Inflammatory macrophage treated with lipopolysaccharide for 4 hours (primary cell): Measurements from ENCODE around the gene CXCR2.
"Not testable (repeated sequence)": the region's sequence is repeated elsewhere in the genome, so short reads cannot be mapped to it uniquely, and the experiment has no call there.

Experiments used
- DNase-seq: peaks from one replicate; pipeline ENCODE4 v3.0.0-alpha.2; 2020

CXCR2 gene

DNA sequence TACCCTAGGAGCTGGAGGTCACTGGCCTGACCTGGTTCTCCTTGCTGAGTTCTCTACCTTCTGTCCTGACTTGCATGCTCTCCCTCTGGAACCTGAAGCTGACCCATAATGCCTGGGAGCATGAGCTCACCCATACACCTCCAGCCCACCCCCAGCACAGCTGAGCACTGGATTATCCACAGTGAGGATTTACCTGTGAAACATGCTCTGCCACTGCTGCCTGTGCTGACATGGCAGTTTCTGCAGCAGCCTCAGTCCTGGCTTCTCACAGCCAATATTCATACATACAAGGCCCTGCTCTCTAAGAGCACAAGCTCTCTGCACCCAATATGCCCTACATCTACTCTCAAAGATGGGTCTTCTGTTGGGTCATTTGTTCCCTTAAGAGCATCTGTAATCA is 5.0 kb downstream of the CXCR2 start:
- DNase-seq, result no peak

DNA sequence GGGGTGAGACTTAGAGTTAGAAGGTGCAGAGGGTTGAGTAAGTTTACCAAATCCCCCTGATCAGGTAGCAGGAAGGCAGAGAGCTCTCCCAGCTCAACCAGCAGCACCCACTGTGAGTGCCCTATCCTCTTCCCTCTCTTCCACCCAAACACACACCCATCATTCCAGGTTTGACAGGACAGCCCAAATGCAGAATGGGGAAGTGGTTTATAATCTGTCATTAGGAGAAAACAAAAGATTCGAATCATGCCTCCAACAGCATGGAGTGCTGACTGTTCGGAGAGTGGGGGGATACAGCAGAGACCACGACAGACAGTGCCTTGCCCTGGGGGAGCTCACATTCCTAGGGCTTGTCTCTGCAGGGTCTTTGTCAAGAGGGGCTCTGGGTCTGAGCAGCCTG is 11.7 kb downstream of the CXCR2 start:
- DNase-seq, result no peak

DNA sequence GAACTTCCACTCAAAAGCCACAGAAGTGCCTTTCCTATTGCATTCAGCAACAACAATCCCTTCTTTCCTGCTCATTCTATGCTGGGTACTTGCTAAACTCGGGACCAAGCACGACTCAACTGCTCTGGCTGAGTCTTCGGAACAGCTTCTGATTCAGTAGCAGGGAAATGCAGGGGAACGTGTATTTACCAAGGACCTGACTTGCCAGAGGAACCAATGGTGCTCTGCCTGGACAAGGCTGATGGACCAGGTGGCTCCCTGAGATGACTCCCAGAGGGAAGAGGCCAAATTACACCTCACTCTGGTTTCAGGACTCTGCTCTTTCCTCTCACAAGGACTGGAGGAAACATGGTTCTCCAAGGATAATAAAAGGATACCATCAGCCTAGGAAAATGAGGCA is 12.2 kb downstream of the CXCR2 start:
- no peak for DNase-seq

DNA sequence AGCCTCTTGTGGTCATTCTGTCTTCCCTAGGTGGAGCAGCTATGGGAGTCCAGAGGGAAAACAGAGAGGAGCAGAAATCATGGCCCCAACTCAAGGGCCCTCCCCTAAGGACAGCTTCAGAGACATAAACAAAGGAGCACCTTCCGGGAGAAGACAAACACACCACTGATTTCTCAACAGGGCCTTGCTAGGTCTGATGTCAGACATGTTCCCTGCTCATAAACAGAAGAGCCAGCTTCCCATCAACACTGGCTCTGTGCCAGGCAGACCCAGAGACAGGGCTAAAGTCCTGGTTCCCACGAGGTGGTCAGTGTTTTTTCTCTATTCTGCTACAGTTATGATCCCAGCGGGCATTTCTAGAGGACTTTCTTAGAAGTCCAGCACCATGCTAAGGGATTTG is 19.3 kb downstream of the CXCR2 start:
- DNase-seq, result no peak

DNA sequence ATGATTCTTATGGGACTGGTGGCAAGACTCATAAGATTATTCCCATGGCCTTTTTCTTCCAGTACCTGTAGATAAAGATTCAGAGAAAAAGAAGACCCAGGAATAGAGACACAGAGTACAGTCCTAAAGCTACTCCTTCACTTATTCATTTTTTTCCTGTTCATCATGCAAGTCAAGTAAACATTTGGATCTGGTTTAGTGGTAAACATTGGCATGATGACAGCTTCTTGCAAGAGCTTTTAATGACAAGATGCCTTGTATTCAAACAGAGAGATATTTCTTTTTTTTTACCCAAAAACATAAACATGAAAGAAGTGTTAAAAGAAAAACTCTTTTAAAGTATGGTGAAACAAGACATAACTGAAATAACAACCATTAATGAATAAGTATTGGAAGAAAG is 20.2 kb downstream of the CXCR2 start:
- DNase-seq, result no peak

DNA sequence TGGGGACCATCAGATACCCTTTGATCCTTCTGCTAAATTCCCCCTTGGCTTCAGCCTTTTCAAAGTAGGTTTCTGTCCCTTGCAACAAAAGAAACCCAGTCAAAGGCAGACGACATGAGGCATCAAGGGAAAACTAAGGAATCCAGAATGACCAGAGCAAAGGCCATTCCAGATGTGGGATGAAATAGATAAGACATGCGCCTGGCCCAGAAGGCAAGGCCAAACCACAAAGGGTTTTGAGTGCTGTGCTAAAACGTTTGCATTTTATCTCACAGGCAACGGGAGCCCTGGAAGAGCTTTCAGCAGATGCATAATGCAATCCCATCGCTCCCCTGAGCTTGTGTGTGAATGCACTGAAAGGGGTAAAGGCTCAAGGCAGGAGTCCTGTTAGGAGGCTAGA is 23.3 kb downstream of the CXCR2 start:
- DNase-seq, result no peak

DNA sequence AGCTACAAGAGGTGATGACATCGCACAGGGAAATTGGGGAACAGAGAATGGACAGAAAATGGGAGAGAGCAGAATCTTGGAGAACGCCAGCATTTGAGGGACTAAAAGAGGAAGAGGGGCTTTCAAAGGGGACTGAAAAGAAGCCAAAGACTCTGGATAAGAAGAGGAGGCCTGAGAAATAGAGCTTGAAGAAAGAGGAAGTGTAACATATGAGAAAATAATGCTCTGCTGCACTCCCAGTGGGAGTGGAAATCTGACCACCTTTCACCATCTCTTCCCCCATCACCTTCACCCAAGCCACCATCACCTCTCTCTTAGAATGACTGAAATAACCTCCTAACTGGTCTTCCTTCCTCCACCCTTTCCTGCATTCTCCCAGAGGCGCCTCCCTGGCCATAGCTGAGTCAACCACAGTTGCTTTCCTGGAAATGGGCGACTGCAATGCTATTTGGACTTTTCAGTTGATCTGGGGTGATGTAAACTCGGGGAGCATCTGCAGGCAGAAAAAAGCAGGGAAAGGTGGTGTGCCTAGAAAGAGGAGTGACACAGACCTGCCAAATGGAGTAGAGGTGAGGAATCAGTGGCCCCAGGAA is 24.1 kb downstream of the CXCR2 start:
- DNase-seq, result no peak

DNA sequence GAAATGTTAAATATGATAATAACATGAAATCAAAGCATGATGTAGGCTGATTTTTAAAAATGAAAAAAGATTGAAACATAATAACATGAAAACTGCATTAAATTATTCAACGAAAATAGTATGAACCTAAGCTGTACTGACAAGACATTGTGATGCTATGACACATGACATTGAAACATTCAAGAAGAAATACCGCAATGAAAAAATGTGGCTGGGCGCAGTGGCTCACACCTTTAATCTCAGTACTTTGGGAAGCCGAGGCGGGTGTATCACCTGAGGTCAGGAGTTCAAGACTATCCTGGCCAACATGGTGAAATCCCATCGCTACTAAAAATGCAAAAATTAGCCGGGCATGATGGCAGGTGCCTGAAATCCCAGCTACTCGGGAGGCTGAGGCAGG is 26.3 kb downstream of the CXCR2 start:
- no peak for DNase-seq

DNA sequence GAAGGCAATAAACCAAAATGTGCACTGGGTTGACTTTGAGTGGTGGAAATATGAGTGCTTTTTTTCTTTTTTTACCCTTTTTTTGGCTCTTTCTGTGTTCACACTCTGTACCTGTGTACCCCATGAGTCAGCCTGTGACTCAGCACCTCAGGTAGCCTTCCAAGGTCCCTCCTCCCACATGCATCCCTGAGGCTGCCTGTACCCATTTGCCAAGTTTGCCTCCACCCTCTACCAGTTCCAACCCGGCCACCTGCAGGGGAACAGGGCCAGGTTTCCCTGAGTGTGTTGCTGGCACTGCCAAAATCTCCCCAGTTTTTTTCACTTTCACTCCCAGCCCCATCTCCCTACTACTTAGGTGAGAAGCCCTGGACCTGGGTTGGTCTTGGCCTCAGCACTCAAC is 26.9 kb downstream of the CXCR2 start:
- no peak for DNase-seq

DNA sequence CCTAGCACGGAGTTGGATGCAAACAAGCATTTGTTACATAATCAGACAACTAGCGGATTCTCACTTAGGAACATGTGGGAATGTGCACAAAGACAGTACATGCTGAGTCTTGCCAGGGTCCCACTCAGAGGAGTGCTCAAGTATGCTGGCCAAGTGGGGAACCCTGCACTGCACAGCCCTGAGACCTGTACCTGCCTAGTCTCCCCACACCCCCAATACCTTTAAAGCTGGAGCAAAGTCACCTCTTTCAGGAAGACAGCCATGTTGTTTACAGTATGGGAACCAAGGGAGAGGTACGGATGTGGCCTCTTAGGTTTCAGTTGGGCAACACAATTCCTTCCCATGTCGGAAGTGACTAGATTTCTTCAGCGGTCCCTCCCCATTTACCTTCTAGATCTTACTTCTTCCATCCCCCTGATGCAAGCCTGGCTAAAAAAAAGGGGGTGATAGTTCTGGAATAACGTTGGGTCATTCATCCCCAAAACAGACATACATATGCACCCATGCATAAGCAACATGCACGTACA is 30.2 kb downstream of the CXCR2 start:
- no peak for DNase-seq

DNA sequence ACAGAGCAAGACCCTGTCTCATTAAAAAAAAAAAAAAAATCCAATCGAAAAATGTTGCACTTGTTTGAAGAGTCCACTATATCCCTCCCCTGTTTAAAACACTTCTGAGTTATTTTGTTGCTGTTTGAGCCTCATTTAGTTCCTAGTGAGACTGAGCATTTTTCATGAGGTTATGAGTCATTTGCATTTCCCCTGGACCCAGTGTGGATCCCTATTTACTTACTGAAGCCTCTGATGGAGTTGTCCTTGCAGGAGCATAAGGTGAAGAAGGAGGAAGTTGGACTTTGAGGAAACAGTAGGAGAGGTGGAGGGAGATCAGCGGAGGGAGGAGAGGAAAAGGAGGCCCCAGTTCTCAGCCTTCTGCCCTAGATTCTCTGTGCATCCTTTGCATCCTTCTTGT is 35.8 kb downstream of the CXCR2 start:
- peak; percentile 68 for DNase-seq

DNA sequence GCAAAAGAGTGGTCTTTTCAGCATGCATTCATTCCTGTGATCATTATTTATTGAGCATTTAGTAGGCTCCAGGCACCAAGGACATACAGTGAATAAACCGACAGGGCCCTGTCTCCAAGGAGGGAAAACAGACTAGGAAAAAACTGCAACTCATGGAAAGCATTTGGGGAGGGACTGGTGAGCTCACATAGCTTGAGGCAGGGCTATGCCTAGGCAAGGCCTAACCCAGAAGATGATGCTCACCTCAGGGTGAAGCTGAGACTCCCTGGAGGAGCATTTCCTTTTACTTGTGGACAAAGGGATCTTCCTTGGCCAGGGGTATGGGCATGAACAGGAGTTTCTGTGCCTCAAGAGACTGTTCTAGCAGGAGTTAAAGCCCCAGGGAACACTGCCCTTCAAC is 37.0 kb downstream of the CXCR2 start:
- DNase-seq, result no peak

DNA sequence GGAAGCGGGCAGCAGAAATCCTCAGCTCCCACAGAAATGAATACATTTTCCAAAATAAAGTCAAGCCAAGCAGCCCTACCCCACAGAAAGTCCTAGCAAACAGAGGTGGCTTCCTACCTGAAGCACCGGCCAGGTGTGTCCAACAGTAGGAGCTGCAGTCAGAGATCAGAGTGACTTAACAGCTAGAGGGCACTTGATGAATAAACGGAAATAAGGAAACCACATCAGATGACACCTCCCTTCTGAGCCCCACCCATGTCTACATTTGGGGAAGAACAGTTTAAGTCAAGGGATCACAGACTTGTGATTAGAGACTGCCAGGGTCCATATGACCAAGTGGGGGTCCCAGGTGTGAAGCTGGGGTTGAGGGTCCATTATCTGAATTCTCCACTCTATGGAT is 41.0 kb downstream of the CXCR2 start, which contains the start of gene CXCR1:
CXCR1 (minus strand) TSS at position 172 of the 400 bp plus-strand sequence. CDS start 1,751 bp downstream, outside the sequence.
- DNase-seq, result peak; percentile 79

DNA sequence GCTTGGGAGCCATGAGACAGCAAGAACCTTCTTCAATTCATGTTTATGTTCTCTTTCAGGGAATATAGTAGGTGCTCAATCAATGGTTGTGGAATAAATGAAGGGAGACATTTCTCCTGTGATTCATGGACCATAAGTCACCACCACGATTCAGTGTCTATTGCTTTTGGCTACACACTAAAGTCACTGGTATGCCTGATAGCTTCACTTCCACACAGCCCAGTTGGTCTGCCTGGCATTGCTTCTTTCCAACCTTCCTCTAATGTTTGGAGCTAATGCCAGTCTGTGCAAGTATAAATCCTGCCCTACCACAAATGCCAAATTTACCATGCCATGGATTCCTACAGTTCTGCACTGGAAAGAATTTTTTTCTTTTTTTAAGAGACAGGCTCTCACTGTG is 42.2 kb downstream of the CXCR2 start:
- no peak for DNase-seq

DNA sequence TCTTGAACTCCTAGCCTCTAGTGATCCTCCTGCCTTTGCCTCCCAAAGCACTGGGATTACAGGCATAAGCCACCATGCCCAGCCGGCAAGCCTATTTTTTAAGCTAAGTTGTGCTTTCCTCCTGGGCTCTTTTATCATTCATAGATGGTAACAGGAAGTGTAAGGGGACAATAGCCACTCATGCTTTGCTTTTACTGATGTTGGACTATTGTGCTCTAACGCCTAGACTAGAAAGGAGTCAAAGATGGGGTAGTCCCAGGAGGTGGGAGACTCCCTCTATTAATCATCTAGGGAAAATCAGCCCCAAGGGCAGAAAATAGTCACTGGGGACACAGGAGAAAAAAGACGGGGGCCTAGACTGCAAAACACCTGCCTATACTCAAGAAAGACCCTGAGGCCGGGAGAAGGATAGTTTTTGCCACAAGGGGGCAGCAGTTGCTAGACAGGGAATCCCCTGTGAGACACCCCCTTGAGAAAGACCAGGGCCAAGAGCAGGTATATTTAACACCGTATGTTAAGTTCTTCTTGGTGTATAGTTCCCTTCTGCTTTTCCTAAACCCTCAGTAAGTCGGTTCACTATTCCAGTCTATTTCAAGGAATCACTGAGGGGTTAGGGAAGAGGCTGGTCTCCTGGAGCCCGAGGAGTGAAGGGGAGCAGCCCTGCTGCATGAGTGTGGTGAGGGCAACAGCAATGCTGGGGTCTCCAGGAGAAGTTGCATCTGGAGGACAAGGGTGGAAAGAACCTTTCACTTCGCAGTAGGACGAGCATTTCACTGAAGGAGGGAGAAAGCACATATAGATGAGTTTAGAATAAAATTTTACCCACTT is 43.0 kb downstream of the CXCR2 start:
- DNase-seq, result peak; percentile 51

DNA sequence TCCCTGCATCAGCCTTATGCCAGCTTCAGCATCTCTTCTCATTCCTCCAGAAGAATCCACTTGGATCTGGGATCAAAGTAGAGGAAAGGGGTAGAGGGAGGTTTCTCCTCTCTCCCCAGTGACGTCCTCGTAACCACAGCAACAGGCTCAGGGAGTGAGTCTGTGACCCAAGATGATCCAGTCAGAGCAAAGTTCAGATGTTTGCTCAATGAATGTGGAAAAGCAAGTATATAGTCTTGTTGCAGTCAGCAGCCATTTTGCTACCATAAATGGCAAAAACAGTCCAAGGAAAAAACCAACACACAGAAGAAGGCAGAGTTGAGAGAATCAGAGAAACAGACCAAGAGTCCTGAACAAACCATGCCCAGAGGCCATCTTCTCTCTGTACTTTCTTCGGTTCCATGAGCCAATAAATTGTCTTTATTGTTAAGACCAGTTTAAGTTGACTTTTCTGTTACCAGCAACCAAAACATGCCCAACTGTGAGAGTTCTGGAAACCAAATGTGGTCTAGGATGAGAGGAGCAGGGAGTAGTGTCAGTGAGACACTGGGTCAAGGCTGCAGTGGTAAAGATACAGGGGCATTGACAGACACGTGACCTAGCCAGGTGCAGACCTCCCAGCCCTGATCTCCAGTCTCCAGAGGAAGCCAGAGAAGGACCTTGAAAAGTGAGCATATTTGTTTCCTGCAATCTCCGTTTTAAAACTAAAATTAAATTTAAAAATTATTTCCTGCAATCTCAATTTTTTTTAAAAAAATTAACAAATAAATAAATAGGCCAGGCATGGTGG is 44.1 kb downstream of the CXCR2 start:
- DNase-seq, result no peak

DNA sequence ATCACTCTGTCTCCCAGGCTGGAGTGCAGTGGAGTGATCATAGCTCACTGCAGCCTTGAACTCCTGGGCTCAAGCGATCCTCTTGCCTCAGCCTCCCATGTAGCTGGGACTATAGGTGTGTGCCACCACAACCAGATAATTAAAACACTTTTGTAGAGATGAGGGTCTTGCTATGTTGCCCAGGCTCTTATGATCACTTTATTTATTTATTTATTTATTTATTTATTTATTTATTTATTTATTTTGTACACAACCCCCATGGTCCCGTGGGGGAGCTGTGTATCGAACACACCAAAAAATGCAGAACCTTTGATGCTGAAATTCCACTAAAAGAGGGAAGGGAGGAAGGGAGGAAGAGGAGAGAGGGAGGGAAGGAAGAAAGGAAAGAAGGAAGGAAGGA is 45.9 kb downstream of the CXCR2 start:
- not testable (repeated sequence) for DNase-seq

DNA sequence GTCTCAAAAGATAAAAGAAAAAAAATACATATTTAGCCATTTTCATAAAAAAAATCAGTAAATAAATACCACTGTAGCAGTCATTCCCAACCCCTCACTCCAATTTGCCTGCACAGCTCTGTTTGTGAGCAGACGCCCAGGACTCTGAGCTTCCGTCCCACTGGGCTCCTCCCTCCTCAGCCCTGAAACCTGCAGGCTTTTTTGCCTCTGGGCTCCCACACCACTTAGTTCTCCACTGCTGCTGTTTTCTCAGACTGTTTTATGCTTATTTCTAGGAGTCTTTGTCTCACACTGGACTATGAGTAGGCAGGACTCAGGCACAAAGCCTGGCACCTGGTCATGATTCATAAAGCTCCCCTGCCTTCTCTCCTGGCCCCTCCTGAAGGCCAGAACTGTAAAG is 47.0 kb downstream of the CXCR2 start:
- DNase-seq, result no peak

DNA sequence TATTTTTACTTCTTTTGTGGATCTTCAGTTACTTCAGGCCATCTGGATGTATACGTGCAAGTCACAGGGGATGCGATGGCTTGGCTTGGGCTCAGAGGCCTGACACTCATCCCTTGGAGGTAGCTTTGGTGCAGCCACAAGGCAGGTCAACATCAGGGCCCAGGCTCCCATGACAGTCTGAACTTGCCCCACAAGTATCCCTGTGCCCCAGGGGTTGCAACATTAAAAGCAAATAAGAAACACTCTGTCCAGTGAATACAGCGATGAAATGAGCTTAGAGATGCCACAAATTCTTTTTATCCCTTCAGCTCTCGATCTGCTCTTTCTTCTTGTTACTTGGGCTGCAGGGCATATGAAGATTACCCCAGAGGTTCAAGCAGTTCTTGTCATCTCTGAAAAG is 54.0 kb downstream of the CXCR2 start:
- DNase-seq, result no peak

DNA sequence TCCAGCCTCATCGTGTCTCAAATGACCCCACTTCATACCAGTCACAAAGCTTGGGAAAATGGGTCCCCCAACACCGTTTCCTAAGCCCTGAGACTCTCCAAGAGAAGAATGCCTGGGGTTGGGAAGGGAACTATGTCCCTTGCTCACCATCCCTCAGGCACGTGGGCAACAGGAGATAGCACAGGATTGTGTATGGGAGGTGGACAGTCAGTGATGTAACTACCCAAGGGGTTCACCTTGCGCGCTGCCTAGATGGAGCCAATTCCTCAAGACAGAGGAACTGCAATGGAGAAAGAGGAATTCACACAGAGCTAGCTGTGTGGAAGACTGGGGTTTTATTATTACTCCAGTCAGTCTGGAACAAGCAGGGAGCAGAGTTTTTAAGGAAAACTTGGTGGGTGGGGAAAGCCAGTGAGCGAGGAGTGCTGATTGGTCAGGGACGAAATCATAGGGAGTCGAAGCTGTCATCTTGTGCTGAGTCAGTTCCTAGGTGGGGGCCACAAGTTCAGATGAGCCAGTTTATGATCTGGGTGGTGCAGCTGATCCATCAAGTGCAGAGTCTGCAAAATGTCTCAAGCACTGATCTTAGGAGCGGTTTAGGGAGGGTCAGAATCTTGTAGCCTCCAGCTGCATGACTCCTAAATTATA is 54.8 kb downstream of the CXCR2 start:
- no peak for DNase-seq

DNA sequence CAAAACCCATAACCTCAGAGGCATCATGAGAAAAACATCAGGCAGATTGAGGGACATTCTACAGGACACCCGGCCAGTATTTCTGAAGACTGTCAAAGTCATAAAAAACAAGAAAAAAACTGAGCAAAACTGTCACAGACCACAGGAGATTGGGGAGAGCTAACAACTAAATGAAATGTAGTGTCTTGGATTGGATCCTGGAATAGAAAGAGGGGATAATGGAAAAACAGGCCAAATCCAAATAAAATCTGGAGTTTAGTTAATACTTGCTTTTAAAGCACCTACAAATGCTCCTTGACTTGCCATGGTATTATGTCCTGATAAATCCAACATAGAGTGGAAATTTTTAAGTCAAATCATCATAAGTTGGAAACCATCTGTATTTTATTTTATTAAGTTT is 58.5 kb downstream of the CXCR2 start:
- DNase-seq, result no peak

DNA sequence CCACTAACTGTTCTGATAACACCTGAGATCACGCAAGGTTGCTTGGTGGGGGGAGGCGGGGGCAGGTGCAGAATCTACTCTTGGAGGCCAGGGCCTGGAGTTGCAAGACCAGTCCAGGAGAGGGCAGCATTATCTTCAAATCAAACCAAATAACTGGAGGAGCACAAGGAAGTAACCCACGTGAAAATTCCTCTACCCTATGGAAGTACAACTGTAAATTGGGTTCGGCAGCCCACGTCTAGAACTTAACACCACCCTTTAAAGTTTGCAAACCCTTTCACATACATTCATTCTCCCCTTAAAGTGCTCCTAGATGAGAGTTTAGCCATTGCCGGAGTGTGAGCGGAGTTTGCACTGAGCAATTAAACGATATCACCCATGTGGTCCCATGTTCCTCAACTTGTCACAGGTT is 60.5 kb downstream of the CXCR2 start:
- peak; percentile 78 for DNase-seq
